AG04449 (cell line): ENCODE results near the gene CTDP1.

Experiments
- CTCF ChIA-PET: fragments of 350-600 bp; formaldehyde crosslinking; extraction: SDS; loops from one replicate; lab custom pipeline; 2021; ENCODE audit warnings: antibody characterized with exemption; lab: Yijun Ruan, JAX
- POLR2A ChIA-PET: fragments of 400-600, 350-600 bp; formaldehyde crosslinking; extraction: SDS; loops from one replicate; lab custom pipeline; 2020; ENCODE audit warnings: antibody characterized with exemption, inconsistent platforms; lab: Yijun Ruan, JAX
- DNase-seq: peaks from one replicate; pipeline ENCODE4 v3.0.0-alpha.2; 2010; ENCODE audit warnings: low read depth, low spot score
- H3K4me3 ChIP-seq: 2 replicates; pipeline ENCODE4 v1.5.1; 2011; ENCODE audit warnings: low read depth, mild to moderate bottlenecking, control low read depth, low read length
- TF ChIP-seq, protein P1 (sequence below): IDR thresholded peaks from one replicate; pipeline ENCODE4 v1.5.1; 2011; ENCODE audit warnings: mild to moderate bottlenecking, moderate library complexity, low read length, control low read depth, inconsistent platforms; ENCODE audit not compliant: insufficient read depth; ENCODE audit errors: missing control alignments

Gene CTDP1

DNA sequence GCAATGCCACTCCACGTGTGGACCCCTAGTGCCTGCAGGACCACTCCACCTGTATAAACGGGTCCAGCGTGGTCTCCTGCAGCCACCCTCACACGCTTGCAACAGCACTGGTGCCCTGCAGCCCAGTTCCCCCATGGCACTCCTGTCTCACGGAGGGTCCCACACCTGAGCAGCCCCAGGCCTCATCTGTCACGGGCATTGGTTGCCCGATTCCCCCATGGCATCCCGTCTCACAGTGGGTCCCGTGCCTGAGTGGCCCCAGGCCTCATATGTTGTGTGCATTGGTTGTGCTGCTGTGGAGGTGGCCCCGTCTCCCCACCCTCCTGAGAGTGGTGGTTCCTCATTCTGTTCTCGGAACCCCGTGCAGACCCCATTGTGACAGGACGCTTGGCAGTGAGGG lies 43.4 kb downstream of the CTDP1 start:
- no peak for DNase-seq
- TF ChIP-seq, protein P1, sequence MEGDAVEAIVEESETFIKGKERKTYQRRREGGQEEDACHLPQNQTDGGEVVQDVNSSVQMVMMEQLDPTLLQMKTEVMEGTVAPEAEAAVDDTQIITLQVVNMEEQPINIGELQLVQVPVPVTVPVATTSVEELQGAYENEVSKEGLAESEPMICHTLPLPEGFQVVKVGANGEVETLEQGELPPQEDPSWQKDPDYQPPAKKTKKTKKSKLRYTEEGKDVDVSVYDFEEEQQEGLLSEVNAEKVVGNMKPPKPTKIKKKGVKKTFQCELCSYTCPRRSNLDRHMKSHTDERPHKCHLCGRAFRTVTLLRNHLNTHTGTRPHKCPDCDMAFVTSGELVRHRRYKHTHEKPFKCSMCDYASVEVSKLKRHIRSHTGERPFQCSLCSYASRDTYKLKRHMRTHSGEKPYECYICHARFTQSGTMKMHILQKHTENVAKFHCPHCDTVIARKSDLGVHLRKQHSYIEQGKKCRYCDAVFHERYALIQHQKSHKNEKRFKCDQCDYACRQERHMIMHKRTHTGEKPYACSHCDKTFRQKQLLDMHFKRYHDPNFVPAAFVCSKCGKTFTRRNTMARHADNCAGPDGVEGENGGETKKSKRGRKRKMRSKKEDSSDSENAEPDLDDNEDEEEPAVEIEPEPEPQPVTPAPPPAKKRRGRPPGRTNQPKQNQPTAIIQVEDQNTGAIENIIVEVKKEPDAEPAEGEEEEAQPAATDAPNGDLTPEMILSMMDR: no peak
- no peak overlapping the region for H3K4me3 ChIP-seq
- CTCF ChIA-PET: no interaction called here
- POLR2A ChIA-PET: no interaction called here

DNA sequence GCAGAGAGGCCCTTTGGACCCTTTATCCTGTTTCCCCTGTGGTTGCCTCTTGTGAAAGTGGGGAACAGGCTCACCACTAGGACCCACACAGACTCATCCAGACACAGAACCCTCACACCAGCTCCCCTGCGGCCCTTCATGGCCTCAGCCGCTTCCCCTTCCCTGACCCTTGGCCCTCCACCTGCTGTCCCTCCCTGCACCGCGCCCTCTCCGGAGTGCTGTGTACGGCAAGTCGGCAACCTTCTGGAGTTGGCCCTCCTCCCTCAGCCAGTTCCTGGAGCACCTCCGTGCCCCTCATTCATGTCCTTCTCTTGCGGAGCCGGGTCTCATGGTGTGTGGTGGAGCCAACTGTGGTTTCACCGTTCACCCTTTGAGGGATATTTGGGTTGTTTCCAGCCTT lies 44.0 kb downstream of the CTDP1 start:
- POLR2A ChIA-PET: no interaction called here
- DNase-seq: no peak
- TF ChIP-seq, protein P1: no peak
- H3K4me3 ChIP-seq: no peak overlapping the region
- CTCF ChIA-PET: no interaction called here

DNA sequence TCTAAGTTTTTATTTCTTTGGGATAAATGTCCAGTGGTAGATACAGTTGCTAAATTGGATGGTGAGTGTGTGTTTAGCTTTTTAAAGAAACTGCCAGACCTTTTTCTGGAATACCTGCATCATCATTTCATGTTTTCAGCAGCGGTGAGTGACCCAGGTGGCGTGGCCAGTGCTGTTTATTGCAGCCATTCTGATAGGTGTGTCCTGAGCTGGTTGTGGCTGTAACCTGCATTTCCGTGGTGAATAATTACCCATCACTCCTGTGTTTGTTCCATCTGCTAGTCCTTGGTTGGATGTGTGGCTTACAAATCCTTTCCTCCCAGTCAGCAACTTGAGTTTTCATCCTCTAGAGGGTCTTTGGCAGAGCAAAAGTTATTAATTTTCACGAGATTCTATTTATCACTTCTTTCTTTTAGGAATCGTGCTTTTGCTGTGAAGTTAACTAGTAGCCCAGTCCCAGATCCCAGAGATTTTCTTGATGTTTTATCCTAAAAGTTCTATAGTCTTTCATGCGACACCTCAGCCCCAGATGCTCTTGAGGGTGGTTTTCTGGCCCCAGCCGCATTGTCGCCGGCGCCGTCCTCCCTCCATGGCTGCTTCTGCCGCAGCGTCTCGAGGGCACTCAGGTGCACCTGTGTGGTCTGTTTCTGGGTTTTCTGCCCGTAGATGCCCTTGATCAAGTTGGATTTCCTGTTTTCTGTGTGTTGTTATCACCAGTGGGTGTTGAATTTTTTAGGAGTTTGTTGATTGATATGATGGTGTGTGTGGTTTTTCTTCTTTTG lies 44.9 kb downstream of the CTDP1 start:
- no peak for DNase-seq
- CTCF ChIA-PET: no interaction called here
- H3K4me3 ChIP-seq: no peak overlapping the region
- TF ChIP-seq, protein P1: no peak
- POLR2A ChIA-PET: no interaction called here

DNA sequence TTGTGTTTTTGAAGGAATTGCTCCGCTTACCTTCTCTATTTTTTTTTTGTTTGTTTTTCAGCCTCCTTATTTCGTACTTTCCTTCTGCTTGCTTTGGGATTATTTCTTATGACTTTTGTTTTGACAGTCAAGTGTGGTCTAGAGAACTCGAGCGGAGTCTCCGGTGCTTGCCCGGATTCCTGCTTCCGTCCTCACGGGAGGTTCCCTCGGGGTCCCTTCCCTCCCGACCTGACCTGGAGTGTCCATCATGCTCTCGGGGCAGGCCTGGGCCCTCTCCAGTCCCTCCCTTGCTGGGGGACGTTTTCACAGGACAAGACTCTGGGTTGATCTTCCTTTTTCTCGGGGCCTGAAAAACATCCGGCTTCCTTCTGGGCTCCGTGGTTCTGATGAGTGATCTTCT lies 45.9 kb downstream of the CTDP1 start:
- CTCF ChIA-PET: no interaction called here

DNA sequence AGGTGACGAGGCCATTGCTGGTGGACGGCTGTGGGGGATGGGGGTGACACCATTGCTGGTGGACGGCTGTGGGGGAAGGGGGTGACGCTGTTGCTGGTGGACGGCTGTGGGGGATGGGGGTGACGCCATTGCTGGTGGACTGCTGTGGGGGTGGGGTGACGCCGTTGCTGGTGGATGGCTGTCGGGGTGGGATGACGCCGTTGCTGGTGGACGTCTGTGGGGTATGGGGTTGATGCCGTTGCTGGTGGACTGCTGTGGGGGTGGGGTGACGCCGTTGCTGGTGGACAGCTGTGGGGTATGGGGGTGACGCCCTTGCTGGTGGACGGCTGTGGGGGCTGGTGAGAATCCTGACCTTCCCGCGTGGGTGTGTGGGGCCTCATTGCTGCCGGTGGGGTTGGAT lies 47.1 kb downstream of the CTDP1 start:
- DNase-seq: no peak
- H3K4me3 ChIP-seq: no peak overlapping the region
- TF ChIP-seq, protein P1: no peak
- POLR2A ChIA-PET: no interaction called here
- CTCF ChIA-PET: no interaction called here

More for the DNA sequence above, 45.9 kb downstream of the CTDP1 start:
- DNase-seq: no peak
- POLR2A ChIA-PET: no interaction called here
- H3K4me3 ChIP-seq: no peak overlapping the region
- TF ChIP-seq, protein P1: no peak

DNA sequence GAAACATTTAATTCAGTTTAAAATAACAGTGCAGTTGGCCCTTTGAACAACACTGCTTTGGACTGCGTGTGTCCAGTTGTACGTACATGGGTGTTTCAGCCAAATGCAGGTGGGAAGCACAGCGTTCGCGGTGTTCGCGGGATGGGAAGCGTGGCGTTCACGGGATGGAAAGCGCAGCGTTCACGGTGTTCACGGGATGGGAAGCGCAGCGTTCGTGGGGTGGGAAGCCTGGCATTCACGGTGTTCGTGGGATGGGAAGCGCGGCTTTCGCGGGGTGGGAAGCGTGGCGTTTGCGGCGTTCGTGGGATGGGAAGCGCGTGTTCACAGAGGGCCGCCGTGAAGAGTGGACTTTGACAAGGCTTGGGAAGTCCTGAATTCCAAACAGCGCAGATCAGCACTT lies 47.6 kb downstream of the CTDP1 start:
- TF ChIP-seq, protein P1: no peak
- ChIA-PET CTCF (no interaction called here), POLR2A (no interaction called here)
- no peak for DNase-seq
- H3K4me3 ChIP-seq: no peak overlapping the region
